K562 (cell line): ENCODE measurements around the gene NFKBIB. TPM values are rescaled to one million over a fixed set of nuclear protein-coding genes. Genes with fewer than 3 reads are reported as not detected.

Experiments
- ATF4 ChIP-seq: fragments of 450-650 bp; formaldehyde crosslinking; IDR thresholded peaks from 2 replicates; pipeline ENCODE4 v1.4.0; 2022; ENCODE audit warnings: mild to moderate bottlenecking, moderate library complexity
- CTCF ChIP-seq, 3 experiments: IDR thresholded peaks in 2 of 3; conservative IDR thresholded peaks in 1 of 3; 2 replicates each; pipeline ENCODE4 v1.5.1; 2011 to 2012; ENCODE audit warnings: low read length in 3 of 3, mild to moderate bottlenecking in 3 of 3, control low read depth in 2 of 3, improper control_type of control experiment in 1 of 3, inconsistent platforms in 1 of 3, low read depth in 1 of 3, mixed read lengths in 1 of 3, moderate library complexity in 1 of 3; ENCODE audit not compliant: insufficient read depth in 2 of 3
- FOXJ3 ChIP-seq: sonication (generic); formaldehyde crosslinking; IDR thresholded peaks from 2 replicates; pipeline ENCODE4 v1.4.0; 2020; ENCODE audit warnings: mild to moderate bottlenecking, missing genetic modification reagents
- GABPB1 ChIP-seq: sonication (generic); formaldehyde crosslinking; IDR thresholded peaks from 2 replicates; pipeline ENCODE4 v1.8.0; 2022; ENCODE audit warnings: mild to moderate bottlenecking, missing genetic modification reagents
- HBP1 ChIP-seq: fragments of 450-650 bp; formaldehyde crosslinking; IDR thresholded peaks from 2 replicates; pipeline ENCODE4 v1.4.0; 2022; ENCODE audit warnings: missing genetic modification characterization
- JUNB ChIP-seq: fragments of 450-650 bp; formaldehyde crosslinking; conservative IDR thresholded peaks from 2 replicates; pipeline ENCODE4 v1.4.0; 2020; ENCODE audit warnings: mild to moderate bottlenecking
- MECOM ChIP-seq: fragments of 250-450 bp; sonication (Bioruptor Pico); IDR thresholded peaks from 2 replicates; pipeline ENCODE4 v1.8.0; 2022; ENCODE audit warnings: inconsistent platforms
- NR0B1 ChIP-seq: fragments of 450-650 bp; IDR thresholded peaks from one replicate; pipeline ENCODE4 v1.6.1; 2018; ENCODE audit warnings: mild to moderate bottlenecking, moderate library complexity; ENCODE audit not compliant: partially characterized antibody
- PHB ChIP-seq: fragments of 250-450 bp; sonication (Bioruptor Pico); IDR thresholded peaks from 2 replicates; pipeline ENCODE4 v1.5.0; 2021
- RBM22 ChIP-seq: fragments of 200-400 bp; formaldehyde crosslinking; IDR thresholded peaks from 2 replicates; pipeline ENCODE4 v1.6.1; 2018; ENCODE audit warnings: low read length, low read depth; ENCODE audit not compliant: poor library complexity, severe bottlenecking
- SMC3 ChIP-seq: conservative IDR thresholded peaks from 2 replicates; pipeline ENCODE4 v1.6.1; 2011; ENCODE audit warnings: low read depth, low read length, improper control_type of control experiment; ENCODE audit not compliant: insufficient read depth
- TEAD4 ChIP-seq, 2 experiments: sonication (generic) in 1 of 2; formaldehyde crosslinking in 1 of 2; IDR thresholded peaks; 2 replicates each; pipeline versions ENCODE4 v1.6.1 to v1.8.0; 2012 to 2022; ENCODE audit warnings: borderline replicate concordance in 1 of 2, inconsistent platforms in 1 of 2, low read length in 1 of 2, mild to moderate bottlenecking in 1 of 2, missing genetic modification reagents in 1 of 2
- TFAP4 ChIP-seq: sonication (generic); formaldehyde crosslinking; IDR thresholded peaks from 2 replicates; pipeline ENCODE4 v1.8.0; 2022; ENCODE audit warnings: missing genetic modification reagents, mild to moderate bottlenecking, moderate library complexity, borderline replicate concordance
- ZNF592 ChIP-seq: fragments of 450-650 bp; IDR thresholded peaks from 2 replicates; pipeline ENCODE4 v1.6.1; 2017; ENCODE audit warnings: antibody characterized with exemption, mild to moderate bottlenecking
- ZNF778 ChIP-seq: fragments of 450-650 bp; formaldehyde crosslinking; IDR thresholded peaks from 2 replicates; pipeline ENCODE4 v1.4.0; 2020; ENCODE audit warnings: mild to moderate bottlenecking, moderate library complexity
- polyA plus RNA-seq, 8 experiments: library from polyadenylated mRNA; depleted of rRNA in 4 of 8; stranded (reverse) in 5 of 8; unstranded in 3 of 8; fragments of >200 nt; fragmentation: Nextera tagmentation in 2 of 8; fragmentation: Illumina TruSeq in 1 of 8; extraction: Ambion mirVana in 2 of 8; extraction: Trizol in 1 of 8; gene quantifications; 2 replicates each; pipeline versions ENCODE4 v1.2.1 to v1.2.3, GENCODE V29; 2011 to 2014; ENCODE audit warnings: inconsistent platforms in 1 of 8, missing spikeins in 1 of 8
- total RNA-seq, 7 experiments: library from RNA; depleted of rRNA in 6 of 7; stranded (reverse); fragments of >200 nt in 6 of 7; fragmentation: Illumina TruSeq in 2 of 7; extraction: Trizol in 2 of 7; gene quantifications; 2 replicates each; pipeline versions ENCODE4 v1.2.1 to v1.2.3, GENCODE V29; 2011 to 2021; ENCODE audit warnings: low replicate concordance in 1 of 7

Gene NFKBIB
- total and polyA plus RNA-seq, 9 of the 15 experiments (the other 6 are each of a cell fraction or from before 2014, with no cell fraction given) = 1.5 to 44.9 (median 10.4) TPM

GRCh38 chr19:38850436-38850975 lies 49.3 kb upstream of the NFKBIB start (continued):
- TF ChIP-seq ZNF592 = no peak
- peak in 1 of 3 experiments; percentile 35; a peak in 1 of 6 replicates for TF ChIP-seq CTCF (IDR thresholded peaks at IDR 0.05 in 2 of 3, conservative IDR thresholded peaks at IDR 0.05 in 1 of 3; ENCODE audit: insufficient read depth in 2 of 3, low read depth in 1 of 3, low read length in 3 of 3)
- no peak for TF ChIP-seq MECOM (CRISPR knock-in tag)
- no peak for TF ChIP-seq PHB (CRISPR knock-in tag)
- TF ChIP-seq NR0B1 = no peak
- no peak for TF ChIP-seq ATF4 (CRISPR knock-in tag)
- TF ChIP-seq GABPB1 (CRISPR knock-in tag) = peak; percentile 82
- TF ChIP-seq FOXJ3 (CRISPR knock-in tag) = no peak
- 0 out of 2 replicates have a peak, but pooled peaks have one; percentile 58 for TF ChIP-seq HBP1
- TF ChIP-seq SMC3 = no peak
- TF ChIP-seq TEAD4 (IDR thresholded peaks at IDR 0.05; ENCODE audit: low read length) = no peak; the same call in 1 of the 2 replicates
- no peak for TF ChIP-seq TEAD4 (CRISPR knock-in tag; IDR thresholded peaks at IDR 0.05; ENCODE audit: borderline replicate concordance)
- no peak for TF ChIP-seq JUNB (CRISPR knock-in tag)
- TF ChIP-seq TFAP4 (CRISPR knock-in tag) = peak; percentile 89; the same call in 1 of the 2 replicates
- no peak for TF ChIP-seq ZNF778 (CRISPR knock-in tag)
- TF ChIP-seq RBM22 = no peak
